Measurements from ENCODE around the gene BEST1. TPM values are rescaled to one million over a fixed set of nuclear protein-coding genes. Genes with fewer than 3 reads are reported as not detected.

BEST1 gene
- total and polyA plus RNA-seq, 2 of the 13 experiments (the other 11 are each of a cell fraction or from before 2014, with no cell fraction given), result 0.09 to 0.65 TPM

DNA sequence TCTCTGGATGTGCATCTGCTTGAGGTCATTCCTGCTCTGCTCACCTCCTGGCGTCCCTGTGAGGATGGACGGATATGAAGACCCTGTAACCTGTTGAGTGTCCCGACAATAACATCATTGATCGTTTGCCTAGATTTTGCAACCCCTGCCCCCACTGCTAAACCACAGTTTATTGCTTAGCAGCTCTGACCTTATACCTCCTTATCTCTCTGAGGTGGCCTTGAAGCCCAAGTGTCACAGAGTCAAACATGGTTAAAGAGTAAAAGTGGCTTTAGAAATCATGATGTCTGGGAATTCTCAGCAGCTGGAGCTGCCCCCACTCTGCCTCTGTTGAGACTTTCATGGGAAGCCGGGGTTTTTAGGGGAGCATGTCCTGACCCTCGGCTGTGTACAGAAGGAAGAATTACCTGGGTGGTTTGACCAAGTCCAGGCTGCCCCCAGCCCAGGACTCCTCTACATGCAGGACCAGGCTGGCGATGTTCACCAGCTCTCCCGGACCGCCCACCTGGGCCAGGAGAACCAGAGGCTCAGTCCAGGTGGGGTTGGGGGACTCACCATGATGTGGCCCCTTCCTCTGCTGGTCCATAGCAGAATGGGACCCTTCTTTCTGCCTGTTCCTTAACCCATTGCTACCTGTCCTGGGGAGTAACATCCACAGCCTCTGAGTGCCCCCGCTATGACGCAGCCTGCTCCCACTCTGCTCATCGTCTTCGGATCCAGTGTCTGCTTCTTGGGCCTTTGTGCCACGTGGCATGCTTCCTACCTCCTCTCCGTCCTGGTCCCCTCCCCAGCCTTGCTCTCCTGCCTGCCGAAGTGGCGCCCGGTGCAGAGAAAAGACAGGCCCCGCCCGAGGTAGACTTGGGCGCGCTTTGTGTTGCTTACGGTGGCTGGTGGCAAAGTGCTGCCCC, 50.6 kb downstream of the BEST1 start (continued):
- no peak for TF ChIP-seq ZUFSP (CRISPR knock-in tag; IDR thresholded peaks at IDR 0.05; ENCODE audit: borderline replicate concordance)
- no peak for TF ChIP-seq PRMT3 (CRISPR knock-in tag; IDR thresholded peaks at IDR 0.05; ENCODE audit: borderline replicate concordance, low read depth)
- TF ChIP-seq DR1 (CRISPR knock-in tag; IDR thresholded peaks at IDR 0.05), result no peak
- TF ChIP-seq GABPB1 (CRISPR knock-in tag; IDR thresholded peaks at IDR 0.05), result peak; percentile 19
- no peak for TF ChIP-seq MED13 (CRISPR knock-in tag; IDR thresholded peaks at IDR 0.05)
- TF ChIP-seq ZNF75D (CRISPR knock-in tag; IDR thresholded peaks at IDR 0.05; ENCODE audit: borderline replicate concordance), result no peak
- TF ChIP-seq MIER3 (CRISPR knock-in tag; IDR thresholded peaks at IDR 0.05; ENCODE audit: borderline replicate concordance), result no peak
- TF ChIP-seq E2F5 (CRISPR knock-in tag; conservative IDR thresholded peaks at IDR 0.05), result no peak
- no peak for TF ChIP-seq ZFP36 (IDR thresholded peaks at IDR 0.05; ENCODE audit: borderline replicate concordance, low read depth, low read length, partially characterized antibody)
- TF ChIP-seq PTBP1 (IDR thresholded peaks at IDR 0.05; ENCODE audit: low read depth, low read length, poor library complexity, severe bottlenecking), result no peak
- TF ChIP-seq ZNF552 (CRISPR knock-in tag; IDR thresholded peaks at IDR 0.05; ENCODE audit: borderline replicate concordance), result no peak
- TF ChIP-seq ZNF253 (CRISPR knock-in tag; IDR thresholded peaks at IDR 0.05; ENCODE audit: borderline replicate concordance), result no peak
- no peak for TF ChIP-seq ZNF644 (CRISPR knock-in tag; IDR thresholded peaks at IDR 0.05; ENCODE audit: low read depth)
- peak; percentile 57; the same call in 1 of the 2 replicates for TF ChIP-seq HNRNPL (IDR thresholded peaks at IDR 0.05; ENCODE audit: low read depth, low read length)
- no peak for TF ChIP-seq ZNF382 (CRISPR knock-in tag; IDR thresholded peaks at IDR 0.05; ENCODE audit: borderline replicate concordance)
- TF ChIP-seq, protein P1, sequence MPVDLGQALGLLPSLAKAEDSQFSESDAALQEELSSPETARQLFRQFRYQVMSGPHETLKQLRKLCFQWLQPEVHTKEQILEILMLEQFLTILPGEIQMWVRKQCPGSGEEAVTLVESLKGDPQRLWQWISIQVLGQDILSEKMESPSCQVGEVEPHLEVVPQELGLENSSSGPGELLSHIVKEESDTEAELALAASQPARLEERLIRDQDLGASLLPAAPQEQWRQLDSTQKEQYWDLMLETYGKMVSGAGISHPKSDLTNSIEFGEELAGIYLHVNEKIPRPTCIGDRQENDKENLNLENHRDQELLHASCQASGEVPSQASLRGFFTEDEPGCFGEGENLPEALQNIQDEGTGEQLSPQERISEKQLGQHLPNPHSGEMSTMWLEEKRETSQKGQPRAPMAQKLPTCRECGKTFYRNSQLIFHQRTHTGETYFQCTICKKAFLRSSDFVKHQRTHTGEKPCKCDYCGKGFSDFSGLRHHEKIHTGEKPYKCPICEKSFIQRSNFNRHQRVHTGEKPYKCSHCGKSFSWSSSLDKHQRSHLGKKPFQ (CRISPR knock-in tag; IDR thresholded peaks at IDR 0.05; ENCODE audit: insufficient replicate concordance), result no peak
- TF ChIP-seq ZNF598 (CRISPR knock-in tag; IDR thresholded peaks at IDR 0.05; ENCODE audit: borderline replicate concordance), result no peak
- TF ChIP-seq RBM22 (optimal IDR thresholded peaks at IDR 0.05; ENCODE audit: low read length), result no peak
- peak in 1 of 2 experiments; percentile 39; a peak in 1 of 4 replicates for TF ChIP-seq KLF16 (CRISPR knock-in tag; IDR thresholded peaks at IDR 0.05)
- TF ChIP-seq, protein P2, sequence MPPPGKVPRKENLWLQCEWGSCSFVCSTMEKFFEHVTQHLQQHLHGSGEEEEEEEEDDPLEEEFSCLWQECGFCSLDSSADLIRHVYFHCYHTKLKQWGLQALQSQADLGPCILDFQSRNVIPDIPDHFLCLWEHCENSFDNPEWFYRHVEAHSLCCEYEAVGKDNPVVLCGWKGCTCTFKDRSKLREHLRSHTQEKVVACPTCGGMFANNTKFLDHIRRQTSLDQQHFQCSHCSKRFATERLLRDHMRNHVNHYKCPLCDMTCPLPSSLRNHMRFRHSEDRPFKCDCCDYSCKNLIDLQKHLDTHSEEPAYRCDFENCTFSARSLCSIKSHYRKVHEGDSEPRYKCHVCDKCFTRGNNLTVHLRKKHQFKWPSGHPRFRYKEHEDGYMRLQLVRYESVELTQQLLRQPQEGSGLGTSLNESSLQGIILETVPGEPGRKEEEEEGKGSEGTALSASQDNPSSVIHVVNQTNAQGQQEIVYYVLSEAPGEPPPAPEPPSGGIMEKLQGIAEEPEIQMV (CRISPR knock-in tag; IDR thresholded peaks at IDR 0.05; ENCODE audit: low read depth), result no peak
- peak; percentile 29; the same call in 1 of the 2 replicates for TF ChIP-seq ZNF891 (CRISPR knock-in tag; IDR thresholded peaks at IDR 0.05)
